Stimulated activated CD8-positive, alpha-beta memory T cell treated with anti-CD3 and anti-CD28 coated beads, Interleukin-15, amount 100 ng/mL, for 1 hour (primary cell): Measurements from ENCODE around the gene TMEM98.
"Not testable (repeated sequence)": the region's sequence is repeated elsewhere in the genome, so short reads cannot be mapped to it uniquely, and the experiment has no call there.

Experiments used
- DNase-seq: peaks from one replicate; pipeline ENCODE4 v3.0.0-alpha.2; 2020; ENCODE audit warnings: low read depth

The TMEM98 gene

DNA sequence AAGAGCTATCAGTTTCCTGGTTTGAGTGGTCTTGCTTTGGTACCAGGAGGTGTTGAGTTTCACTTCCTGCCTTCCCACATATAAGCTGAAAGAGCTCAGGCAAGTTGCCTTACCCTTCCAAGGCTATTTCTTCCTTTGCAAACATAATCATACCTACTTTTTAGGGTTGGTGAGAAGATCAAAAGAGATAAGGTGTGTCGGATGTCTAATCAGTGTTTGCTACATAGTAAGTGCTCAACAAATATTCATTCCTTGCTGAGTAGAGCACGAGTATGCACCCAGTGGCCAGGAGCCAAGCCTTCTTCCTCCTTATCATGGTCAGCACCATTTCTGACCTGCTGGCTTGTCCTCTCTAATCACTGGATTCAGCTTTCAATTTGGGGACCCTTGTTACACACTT, 12.7 kb upstream of the TMEM98 start:
- DNase-seq: no peak

DNA sequence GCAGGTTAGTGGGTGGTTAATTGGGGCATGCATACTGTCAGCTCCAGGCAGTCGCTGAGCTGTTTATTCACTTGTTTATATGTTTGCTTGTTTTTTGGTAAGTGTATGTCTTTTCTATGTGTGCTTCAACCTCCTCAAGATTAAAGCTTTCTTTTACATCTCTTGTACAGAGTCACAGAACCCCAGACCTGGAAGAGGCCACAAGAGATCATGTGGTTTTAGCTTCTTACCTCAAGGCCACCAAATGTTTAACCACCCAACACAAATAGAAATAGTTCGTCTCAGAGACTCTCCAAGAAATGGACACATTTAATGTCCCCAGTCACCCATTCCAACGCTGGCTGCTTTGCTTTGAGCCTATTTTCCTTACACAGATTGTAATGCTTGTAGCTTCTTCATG, 11.8 kb upstream of the TMEM98 start:
- no peak for DNase-seq

DNA sequence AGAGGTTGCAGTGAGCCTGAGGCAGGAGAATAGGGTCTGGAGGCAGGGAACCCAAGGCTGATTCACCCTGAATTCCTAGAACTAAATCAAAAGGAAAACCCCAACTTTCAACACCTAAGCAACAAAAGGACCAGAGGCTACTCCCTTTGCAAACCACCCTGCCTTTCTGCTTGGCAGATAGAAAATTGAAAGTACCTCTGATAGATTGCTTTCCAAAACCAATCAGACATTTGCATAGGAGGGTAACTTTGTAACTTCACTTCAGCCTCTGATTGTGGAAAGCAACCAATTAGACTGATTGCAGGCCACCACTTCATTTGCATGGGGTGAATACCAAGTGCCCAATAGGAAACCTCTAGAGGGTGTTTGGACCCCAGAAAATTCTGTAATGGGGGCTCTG, 10.9 kb upstream of the TMEM98 start:
- DNase-seq: no peak

DNA sequence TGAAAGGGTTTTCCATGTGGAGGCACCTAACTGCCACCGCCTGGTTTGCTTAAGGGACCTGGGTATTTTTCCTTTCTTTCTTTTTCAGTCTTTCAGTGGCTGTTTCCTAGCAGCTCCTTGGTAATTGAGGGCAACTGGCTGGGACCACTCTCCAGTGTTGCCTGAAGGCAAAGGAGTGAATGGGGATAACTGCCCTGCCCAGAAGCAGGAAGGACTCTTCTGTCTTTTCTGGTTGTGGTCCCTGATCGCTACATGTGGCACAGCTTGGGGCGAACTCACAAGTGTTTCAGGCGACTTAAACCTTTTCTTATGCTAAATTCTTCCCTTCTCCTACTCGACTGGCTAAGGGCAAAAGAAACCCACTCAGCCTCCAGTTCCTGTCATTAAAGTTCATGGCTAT, 10.1 kb upstream of the TMEM98 start:
- no peak for DNase-seq

DNA sequence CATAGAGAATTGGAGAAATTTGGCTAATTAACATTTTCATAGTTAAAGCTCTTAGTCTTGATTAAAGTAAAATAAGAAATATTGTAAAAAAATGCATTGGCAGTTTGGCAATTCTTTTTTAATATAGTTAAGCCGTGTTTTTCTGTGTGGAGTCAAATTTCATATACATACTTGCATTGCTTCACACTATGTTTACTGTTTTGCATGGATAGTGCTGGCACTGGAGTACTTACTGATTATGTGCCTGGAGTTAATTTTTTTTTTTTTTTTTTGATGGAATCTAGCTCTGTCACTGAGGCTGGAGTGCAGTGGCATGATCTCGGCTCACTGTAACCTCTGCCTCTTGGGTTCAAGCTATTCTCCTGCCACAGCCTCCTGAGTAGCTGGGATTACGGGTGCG, 8.1 kb upstream of the TMEM98 start:
- not testable (repeated sequence) for DNase-seq

DNA sequence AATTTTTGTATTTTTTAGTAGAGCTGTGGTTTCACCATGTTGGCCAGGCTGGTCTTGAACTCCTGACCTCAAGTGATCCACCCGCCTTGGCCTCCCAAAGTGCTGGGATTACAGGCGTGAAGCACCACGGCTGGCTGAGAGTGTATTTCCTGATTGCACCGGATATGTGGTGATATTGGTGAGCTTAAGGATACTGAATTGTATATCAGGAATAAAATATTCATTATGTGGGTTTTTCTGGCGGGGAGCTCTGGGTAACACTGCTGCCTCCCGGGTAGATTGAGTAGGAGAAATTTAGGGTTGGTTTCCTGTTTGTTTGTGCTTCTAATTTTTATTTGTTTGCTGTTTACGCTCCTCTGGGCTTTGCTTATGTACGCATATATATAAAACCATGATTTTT, 7.7 kb upstream of the TMEM98 start:
- DNase-seq: no peak

DNA sequence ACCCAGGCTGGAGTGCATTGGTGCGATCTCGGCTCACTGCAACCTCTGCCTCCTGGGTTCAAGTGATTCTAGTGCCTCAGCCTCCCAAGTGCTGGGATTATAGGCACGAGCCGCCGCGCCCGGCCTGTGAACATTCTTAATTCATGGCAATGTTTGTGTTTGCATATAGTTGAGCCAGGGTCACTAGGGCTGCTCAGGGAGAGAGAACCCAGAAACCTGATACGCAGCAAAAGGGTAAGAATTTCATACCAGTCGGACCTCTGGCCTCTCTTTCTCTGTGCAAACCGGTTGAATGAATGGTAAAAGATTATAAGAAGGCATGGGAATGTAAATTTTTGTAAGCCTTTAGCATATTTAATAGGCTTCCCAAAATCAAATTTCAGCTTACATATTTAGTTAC, 6.9 kb upstream of the TMEM98 start:
- no peak for DNase-seq

DNA sequence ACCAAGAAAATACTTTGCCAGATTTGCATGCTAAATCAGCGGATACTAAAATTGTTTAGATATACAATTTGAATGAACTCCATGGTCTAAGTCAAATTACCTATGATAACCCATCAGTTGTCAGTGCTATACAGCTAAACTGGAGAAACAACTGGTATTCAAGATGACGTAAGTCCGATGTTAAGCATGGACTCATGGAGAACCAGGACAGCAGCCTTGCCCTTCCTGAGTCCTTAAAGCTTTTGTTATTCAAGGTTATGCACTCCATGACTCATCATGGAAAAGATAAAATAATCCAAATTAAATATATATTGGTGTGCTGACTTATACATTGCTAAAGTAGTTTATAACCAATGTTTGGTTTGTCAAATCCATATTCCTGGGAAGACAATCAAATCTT, 4.0 kb upstream of the TMEM98 start:
- not testable (repeated sequence) for DNase-seq

DNA sequence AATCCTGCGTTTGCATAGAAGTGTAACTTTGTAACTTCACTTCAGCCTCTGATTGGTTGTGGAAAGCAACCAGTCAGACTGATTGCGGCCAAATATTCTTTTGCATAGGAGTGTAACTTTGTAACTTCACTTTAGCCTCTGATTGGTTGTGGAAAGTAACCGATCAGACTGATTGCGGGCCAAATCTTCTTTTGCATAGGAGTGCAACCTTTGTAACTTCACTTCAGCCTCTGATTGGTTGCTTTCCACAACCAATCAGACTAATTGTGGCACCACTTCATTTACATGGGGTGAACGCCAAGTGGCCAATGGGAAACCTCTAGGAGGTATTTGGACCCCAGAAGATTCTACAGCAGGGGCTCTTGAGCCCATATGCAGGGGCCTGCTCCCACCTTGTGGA, 1.8 kb upstream of the TMEM98 start:
- DNase-seq: no peak

DNA sequence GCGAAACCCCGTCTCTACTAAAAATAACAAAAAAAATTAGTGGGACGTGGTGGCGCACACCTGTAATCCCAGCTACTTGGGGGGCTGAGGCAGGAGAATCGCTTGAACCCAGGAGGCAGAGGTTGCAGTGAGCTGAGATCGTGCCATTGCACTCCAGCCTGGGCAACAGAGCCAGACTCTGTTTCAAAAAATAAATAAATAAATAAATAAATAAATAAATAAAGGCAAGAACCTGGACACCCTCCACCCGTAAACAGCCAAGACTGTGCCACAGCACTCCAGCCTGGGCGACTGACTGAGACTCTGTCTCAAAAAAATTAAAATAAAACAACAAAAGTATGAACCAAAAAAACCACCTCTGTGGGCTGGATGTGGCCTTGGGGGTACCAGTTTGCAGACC, 1.2 kb upstream of the TMEM98 start:
- DNase-seq: not testable (repeated sequence)

DNA sequence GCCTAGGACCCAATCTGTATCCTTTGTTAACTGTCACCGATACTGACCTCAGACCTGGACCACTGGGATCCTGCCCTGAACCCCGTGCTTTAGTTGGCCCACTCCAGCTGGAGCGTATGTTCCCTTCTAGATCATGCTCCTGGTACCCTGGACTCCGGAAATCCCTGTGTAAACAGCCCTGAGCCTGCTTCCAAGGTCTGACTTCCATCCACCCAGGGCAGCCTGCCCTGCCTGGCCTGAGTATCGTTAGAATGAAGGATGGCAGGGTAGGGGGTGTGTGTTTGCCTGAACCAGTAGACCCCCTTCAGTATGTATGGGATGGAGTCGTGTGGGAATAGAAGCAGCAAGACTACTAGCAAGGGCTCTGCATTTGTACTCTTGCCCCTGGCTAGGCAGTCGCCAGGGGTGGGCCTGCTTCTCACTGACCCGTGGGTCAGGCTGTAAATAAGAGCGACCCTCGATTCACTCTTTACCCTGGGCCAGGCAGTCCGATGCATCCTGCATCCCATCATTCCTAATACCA, 691 bp upstream of the TMEM98 start:
- no peak for DNase-seq

DNA sequence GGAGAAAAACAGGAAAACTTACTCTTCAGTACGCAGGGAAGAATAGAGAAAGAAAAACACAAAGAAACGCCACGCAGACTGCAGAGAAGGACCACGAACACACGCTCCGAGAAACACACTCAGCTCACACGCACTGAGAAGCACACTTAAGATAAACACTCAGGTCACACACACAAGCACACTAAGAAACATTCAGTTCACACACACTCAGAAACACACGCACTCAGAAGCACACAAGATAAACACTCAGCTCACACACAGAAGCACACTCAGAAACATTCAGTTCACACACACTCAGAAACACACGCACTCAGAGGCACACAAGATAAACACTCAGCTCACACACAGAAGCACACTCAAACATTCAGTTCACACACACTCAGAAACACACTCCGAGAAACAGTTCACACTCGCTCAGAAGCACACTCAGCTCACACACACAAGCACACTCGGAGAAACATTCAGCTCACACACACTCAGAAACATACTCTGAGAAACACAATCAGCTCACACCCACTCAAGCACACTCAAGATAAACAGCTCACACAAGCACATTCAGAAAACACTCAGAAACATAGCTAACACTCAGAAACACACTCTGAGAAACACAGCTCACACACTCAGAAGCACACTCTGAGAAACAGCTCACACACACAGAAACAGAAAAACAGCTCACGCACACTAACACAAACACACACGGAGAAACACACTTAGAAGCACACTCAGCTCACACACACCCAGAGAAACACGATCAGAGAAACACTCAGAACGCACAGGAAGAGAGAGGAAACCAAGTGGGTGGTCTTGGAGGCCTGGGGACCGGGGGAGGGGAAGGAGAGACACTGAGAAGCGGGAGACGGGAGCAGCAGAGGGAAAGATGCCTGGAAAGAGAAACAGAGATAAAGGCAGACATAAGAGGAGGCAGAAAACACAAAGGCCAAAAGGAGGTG, 908 bp downstream of the TMEM98 start:
- DNase-seq: no peak

DNA sequence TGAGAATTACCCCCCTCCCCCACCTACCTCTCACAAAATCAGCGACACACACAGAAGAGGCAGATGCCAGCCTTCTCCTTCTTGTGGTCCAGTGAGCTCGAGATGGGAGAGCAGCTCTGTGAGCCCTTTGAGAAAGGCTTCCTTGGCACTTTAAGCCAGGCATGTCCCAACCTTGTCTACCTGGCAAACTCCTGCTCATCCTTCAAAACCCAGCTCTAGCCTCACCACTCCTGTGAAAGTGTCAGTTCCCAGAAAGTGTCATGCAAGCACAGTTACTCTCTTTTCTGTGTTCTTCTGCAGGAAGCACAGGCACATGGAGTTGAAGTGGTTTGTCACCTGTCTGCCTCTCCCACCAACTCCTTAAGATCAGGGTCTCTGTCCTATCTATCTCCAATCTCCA, 1.6 kb downstream of the TMEM98 start:
- no peak for DNase-seq

DNA sequence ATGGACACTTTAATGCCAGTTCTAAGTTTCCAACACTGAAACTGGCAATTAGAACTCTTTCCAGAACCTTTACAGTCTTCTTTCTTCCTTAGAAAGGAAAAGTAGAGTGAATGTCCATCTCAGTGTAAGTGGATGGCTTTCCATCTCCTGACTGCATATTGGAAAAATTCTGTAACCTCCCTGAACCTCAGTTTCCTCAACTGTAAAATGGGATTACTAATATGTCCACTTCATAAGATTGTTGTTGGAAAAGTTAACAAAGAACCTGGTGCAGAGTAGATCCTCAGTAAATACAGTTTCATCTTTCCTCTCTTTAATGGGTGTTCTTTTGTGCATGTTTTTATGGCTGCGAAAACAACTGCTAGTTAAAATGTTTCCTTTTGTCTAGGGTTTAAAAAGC, 2.6 kb downstream of the TMEM98 start:
- DNase-seq: no peak

DNA sequence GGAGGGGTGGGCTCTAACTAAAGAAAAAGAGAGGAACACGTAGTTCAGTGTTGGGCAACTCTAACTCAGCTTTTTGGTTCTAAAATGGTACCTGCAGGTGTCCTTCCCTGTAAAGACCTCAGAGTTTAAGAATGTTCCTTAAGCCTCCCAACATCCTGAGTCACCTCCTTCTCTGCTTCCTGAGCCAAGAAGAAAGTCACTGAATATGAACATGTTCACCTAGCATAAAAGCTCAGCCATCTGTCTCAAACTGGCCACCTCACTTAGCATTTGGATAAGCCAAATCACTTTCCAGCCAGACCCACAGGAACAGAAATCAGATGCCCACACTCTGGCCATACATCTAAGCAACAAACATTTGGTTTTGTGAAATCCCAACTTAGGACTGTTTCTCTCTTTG, 3.7 kb downstream of the TMEM98 start:
- no peak for DNase-seq

DNA sequence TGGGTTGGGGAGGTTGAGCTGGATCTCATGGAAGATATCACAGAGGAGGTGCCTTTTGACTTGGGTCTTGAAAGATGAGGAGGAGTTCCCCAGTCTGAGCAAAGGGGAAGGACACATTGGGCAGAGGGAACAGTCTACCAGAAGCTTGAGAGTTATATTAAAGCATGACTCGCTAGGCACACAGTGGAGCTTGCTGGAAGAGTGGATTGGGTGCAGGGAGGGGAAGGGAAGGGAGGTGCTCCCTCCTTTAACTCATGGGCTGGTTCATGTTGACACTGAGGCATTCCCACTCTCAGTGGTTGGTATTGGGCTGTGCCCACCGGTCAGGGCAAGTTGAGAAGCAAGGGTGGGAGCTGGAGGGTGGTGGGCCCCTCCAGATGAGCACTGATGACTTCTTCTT, 5.9 kb downstream of the TMEM98 start:
- no peak for DNase-seq

DNA sequence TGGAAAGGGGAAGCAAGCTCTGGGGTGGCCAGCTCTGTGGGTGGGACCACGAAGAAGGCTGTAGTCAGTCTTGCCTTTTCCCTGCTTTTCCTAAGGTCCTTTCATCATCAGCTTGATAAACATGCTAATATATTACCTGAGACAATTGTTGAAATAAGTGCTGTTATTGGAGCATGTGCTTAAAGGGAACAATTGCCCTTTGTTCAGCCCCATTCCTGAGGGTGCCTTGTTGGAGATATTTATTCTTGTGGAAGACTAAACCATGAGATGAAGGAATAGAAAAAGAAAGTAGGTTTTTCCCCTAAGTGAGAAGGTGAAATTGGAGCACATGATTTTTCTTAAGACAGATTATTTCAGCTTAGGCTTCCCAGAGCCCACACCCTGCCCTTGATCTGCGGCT, 7.8 kb downstream of the TMEM98 start:
- no peak for DNase-seq

DNA sequence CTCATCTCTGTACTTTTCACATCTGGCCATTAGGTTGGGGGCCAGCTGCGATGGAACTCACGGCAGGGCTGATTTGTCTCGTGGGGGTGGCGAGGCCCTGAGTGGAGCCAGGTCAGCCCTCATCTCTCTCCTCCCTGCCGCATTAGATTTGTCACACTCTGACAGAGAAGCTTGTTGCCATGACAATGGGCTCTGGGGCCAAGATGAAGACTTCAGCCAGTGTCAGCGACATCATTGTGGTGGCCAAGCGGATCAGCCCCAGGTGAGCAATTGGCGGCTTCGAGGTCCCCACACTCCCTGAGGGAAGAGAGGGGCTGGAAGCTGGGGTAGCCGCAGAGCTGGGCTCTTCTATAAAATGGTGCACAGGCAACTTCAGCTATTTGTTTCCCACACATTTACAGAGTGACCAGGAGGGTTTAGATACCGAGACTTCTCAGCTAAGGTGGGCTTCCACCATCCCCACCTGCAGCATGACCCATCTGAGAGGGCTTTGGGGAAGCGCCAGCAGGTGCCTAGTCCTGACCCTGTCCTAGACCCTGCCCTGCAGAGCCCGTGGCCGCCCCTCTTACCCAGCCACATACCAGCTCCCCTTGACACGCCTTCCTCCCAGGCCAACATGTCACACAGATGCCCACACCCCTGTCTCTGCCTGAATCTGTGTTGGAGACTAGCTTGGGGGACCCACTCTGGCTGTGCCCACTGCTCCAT, 8.4 kb downstream of the TMEM98 start:
- DNase-seq: no peak

DNA sequence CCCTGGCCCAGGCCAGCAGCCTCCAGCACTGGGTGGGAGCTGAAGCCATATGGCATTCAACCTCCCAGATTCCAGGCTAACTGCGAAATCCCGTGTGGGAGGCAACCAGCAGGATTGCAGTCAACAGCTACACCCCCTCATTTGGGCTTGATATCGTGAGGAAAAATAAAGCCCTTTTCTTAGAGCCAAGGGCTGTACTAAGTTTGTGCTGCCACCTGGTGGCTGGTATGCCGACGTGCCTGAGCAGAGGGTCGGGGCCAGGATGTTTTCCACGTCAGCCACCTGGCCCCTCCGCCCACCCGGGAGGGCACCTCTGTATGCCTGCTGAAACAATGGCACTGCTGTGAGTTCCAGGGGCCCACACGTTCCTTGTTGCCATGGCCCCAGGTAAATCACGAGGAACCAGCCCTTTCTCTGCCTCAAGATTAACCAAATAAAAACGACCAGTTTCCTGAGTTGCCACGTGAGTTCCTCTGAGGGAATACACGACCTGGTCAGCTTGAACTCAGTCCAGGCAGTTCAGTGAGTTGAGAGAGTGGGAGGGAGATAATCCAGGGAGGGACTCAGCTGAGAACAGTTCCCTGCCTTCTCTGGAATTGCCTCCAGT, 9.0 kb downstream of the TMEM98 start:
- DNase-seq: peak; percentile 40

DNA sequence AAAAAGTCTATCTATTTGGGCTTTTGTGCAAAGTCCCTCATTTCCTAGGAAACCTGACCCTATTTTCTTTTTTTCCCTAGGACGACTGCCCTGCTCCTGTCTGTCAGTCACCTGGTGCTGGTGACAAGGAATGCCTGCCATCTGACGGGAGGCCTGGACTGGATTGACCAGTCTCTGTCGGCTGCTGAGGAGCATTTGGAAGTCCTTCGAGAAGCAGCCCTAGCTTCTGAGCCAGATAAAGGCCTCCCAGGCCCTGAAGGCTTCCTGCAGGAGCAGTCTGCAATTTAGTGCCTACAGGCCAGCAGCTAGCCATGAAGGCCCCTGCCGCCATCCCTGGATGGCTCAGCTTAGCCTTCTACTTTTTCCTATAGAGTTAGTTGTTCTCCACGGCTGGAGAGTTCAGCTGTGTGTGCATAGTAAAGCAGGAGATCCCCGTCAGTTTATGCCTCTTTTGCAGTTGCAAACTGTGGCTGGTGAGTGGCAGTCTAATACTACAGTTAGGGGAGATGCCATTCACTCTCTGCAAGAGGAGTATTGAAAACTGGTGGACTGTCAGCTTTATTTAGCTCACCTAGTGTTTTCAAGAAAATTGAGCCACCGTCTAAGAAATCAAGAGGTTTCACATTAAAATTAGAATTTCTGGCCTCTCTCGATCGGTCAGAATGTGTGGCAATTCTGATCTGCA, 12.9 kb downstream of the TMEM98 start:
- no peak for DNase-seq

DNA sequence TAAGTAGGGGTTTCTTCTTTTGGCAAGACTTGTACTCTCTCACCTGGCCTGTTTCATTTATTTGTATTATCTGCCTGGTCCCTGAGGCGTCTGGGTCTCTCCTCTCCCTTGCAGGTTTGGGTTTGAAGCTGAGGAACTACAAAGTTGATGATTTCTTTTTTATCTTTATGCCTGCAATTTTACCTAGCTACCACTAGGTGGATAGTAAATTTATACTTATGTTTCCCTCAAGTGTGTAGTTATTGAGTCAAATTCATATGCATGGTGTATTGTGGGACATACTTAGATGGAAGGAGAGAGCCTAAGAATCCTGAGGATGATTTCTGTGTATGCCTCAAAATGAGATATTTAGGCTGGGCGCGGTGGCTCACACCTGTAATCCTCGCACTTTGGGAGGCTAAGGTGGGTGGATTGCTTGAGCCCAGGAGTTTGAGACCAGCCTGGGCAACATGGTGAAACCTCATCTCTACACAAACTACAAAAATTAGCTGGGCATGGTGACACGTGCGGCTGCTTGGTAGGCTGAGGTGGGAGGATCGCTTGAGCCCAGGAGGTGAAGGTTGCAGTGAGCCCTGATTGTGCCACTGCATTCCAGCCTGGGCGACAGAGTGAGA, 13.6 kb downstream of the TMEM98 start:
- DNase-seq: no peak

DNA sequence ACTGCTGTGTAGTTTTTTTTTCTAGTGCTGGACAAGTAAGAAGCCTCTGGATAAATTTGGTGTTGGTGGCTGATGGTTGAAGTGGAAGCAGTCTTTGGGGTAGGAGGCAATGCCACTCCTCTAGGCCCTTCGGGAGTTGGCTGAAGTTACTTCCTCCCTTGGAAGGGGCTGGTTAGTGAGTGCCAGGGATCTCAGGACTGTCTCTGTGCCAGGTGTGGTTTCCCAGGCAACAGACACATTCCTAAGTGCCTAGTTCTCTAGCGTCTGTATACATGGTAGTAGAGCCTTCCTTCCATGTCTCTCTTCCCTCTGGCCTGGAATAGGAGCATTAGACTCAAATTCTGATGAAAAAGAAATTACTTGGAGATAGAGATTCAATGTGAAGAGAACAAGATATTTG, 15.3 kb downstream of the TMEM98 start:
- DNase-seq: no peak
